ENCODE results near the gene ANKRD13D.
A peak's percentile ranks its signal among the peaks of the same experiment; 100 is the strongest.

The ANKRD13D gene

GRCh38 chr11:67288198-67288451, 978 bp upstream of the ANKRD13D start:
- DNase-seq, result no peak

- peak; percentile 64 for DNase-seq
These were observed 464 bp upstream of the ANKRD13D start for GRCh38 chr11:67288452-67289225.

GRCh38 chr11:67289651-67290479, 762 bp downstream of the ANKRD13D start:
- no peak for DNase-seq

GRCh38 chr11:67290801-67291200, 1.7 kb downstream of the ANKRD13D start:
- DNase-seq, result no peak

- no peak for DNase-seq
These were observed 2.6 kb downstream of the ANKRD13D start for GRCh38 chr11:67291481-67292381.

- no peak for DNase-seq
These were observed 3.6 kb downstream of the ANKRD13D start for GRCh38 chr11:67292671-67293070.

- no peak for DNase-seq
These were observed 4.0 kb downstream of the ANKRD13D start for GRCh38 chr11:67293090-67293489.

- no peak for DNase-seq
These were observed 6.7 kb downstream of the ANKRD13D start for GRCh38 chr11:67295846-67296245.

GRCh38 chr11:67298786-67299185, 9.7 kb downstream of the ANKRD13D start:
- DNase-seq, result no peak

- DNase-seq, result no peak
These were observed 10.5 kb downstream of the ANKRD13D start for GRCh38 chr11:67299471-67300191.

GRCh38 chr11:67300256-67300755, 11.2 kb downstream of the ANKRD13D start:
- DNase-seq, result no peak

GRCh38 chr11:67300756-67301312, 11.7 kb downstream of the ANKRD13D start:
- DNase-seq, result no peak

- no peak for DNase-seq
These were observed 12.3 kb downstream of the ANKRD13D start for GRCh38 chr11:67301313-67301921.

GRCh38 chr11:67301951-67302516, 12.9 kb downstream of the ANKRD13D start:
- peak; percentile 7 for DNase-seq

GRCh38 chr11:67302571-67303131, 13.5 kb downstream of the ANKRD13D start:
- DNase-seq, result no peak

GRCh38 chr11:67303132-67303834, 14.2 kb downstream of the ANKRD13D start, which contains the start of gene SSH3:
TSS of gene SSH3 (plus strand) at chr11:67303530. CDS start at chr11:67303626, 96 bp downstream.
- DNase-seq, result no peak

- DNase-seq, result no peak
These were observed 14.8 kb downstream of the ANKRD13D start for GRCh38 chr11:67303835-67304411.

- no peak for DNase-seq
These were observed 15.5 kb downstream of the ANKRD13D start for GRCh38 chr11:67304511-67305113.
